Right lobe of liver (tissue), 4 donors: ENCODE measurements around the gene MYRIP.
"Not testable (repeated sequence)": the region's sequence is repeated elsewhere in the genome, so short reads cannot be mapped to it uniquely, and the experiment has no call there.

Experiments used
- CTCF ChIP-seq, 4 donors: fragments of 200-600 bp in 3 of 4; fragments of 450-650 bp in 1 of 4; IDR thresholded peaks; one replicate each; pipeline versions ENCODE4 v1.5.1 to v1.8.0; 2016 to 2022; ENCODE audit warnings: antibody characterized with exemption in 4 of 4, mild to moderate bottlenecking in 2 of 4
- POLR2A ChIP-seq: fragments of 450-650 bp; IDR thresholded peaks from one replicate; pipeline ENCODE4 v1.6.1; 2017; ENCODE audit warnings: antibody characterized with exemption, mild to moderate bottlenecking
- donor health status: DM: no; HTN: no; CAD: no.
- donor health status: DM: no; HTN: no; CAD: no.
- donor health status: DM: no; HTN: yes; CAD: no.

GRCh38 chr3:40133886-40134575 is 324.6 kb downstream of the MYRIP start:
- TF ChIP-seq CTCF (IDR thresholded peaks at IDR 0.05); POLR2A: not testable (repeated sequence)
